ENCODE results near the gene INSR. TPM values are rescaled to one million over a fixed set of nuclear protein-coding genes. Genes with fewer than 3 reads are reported as not detected.

Gene INSR
- total RNA-seq, 1 donor from 2014 or later: 7.9 TPM

DNA sequence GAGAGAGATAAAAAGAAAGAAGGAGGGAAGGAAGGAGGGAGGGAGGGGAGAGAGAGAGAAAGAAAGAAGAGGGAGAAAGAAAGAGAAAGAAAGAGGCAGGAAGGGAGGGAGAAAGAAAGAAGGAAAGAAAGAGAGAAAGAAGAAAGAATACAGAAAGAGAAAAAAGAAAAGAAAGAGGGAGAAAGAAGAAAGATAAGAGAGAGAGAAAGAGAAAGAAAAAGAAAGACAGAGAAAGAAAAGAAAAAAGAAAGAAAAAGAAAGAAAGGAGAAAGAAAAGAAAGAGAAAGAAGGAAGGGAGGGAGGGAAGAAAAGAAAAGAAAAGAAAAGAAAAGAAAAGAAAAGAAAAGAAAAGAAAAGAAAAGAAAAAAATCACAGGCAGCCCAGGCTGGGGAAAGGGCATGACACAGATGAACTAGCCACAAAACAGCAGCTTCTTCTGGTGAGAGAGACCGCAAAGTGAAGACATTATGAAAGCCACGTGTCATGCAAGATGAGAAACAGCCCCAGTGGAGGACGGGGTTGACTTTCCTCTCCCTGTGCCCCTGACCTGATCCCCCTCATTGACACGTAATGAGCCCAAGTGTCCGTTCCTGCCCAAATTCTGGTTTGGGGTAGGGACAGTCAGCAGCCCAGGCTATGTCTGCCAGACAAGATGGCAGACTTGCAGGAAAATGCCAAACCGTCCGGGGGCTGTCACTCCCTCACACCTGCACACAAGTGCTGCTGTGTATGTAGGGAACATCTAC is 102.1 kb downstream of the INSR start:
- no peaks in the 10 kb centered on the region for H4K20me1 ChIP-seq (ENCODE audit: insufficient read depth, low read length)
- DNase-seq (ENCODE audit: low read depth): no peak
- H3K9me3 ChIP-seq (ENCODE audit: insufficient read depth, low read depth, low read length): no peaks in the 10 kb centered on the region
- H3K4me3 ChIP-seq (ENCODE audit: insufficient read depth, low read depth, low read length): no peak overlapping the region
- no peaks in the 10 kb centered on the region for H3K36me3 ChIP-seq (ENCODE audit: insufficient read depth, low read length)
- FAIRE-seq: no peak
- Mint-ChIP-seq H3K4me1 (ENCODE audit: low read depth, unreplicated experiment) (no peaks in the 10 kb centered on the region), H3K27me3 (ENCODE audit: low read depth, unreplicated experiment) (no peaks in the 10 kb centered on the region), H3K27ac (ENCODE audit: unreplicated experiment) (no peak overlapping the region), H3K9me3 (ENCODE audit: unreplicated experiment) (no peaks in the 10 kb centered on the region), H3K4me3 (ENCODE audit: unreplicated experiment) (no peak overlapping the region), H3K36me3 (ENCODE audit: low read depth, unreplicated experiment) (no peaks in the 10 kb centered on the region)
- no peak overlapping the region for H2AFZ ChIP-seq (ENCODE audit: low read depth, low read length)
- TF ChIP-seq EZH2 (IDR thresholded peaks at IDR 0.05; ENCODE audit: insufficient read depth, low read length): no peak
- TF ChIP-seq, protein P1, sequence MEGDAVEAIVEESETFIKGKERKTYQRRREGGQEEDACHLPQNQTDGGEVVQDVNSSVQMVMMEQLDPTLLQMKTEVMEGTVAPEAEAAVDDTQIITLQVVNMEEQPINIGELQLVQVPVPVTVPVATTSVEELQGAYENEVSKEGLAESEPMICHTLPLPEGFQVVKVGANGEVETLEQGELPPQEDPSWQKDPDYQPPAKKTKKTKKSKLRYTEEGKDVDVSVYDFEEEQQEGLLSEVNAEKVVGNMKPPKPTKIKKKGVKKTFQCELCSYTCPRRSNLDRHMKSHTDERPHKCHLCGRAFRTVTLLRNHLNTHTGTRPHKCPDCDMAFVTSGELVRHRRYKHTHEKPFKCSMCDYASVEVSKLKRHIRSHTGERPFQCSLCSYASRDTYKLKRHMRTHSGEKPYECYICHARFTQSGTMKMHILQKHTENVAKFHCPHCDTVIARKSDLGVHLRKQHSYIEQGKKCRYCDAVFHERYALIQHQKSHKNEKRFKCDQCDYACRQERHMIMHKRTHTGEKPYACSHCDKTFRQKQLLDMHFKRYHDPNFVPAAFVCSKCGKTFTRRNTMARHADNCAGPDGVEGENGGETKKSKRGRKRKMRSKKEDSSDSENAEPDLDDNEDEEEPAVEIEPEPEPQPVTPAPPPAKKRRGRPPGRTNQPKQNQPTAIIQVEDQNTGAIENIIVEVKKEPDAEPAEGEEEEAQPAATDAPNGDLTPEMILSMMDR (IDR thresholded peaks at IDR 0.05; ENCODE audit: insufficient read depth, low read depth, low read length): no peak
- no peak overlapping the region for H3K9ac ChIP-seq (ENCODE audit: low read length)
- H3K4me1 ChIP-seq (ENCODE audit: insufficient read depth, low read length): peaks cover 5% of the 10 kb centered on the region
- no peak overlapping the region for H3K4me2 ChIP-seq (ENCODE audit: low read length)
- no peak overlapping the region for H3K27ac ChIP-seq (ENCODE audit: low read depth, low read length)
- H3K79me2 ChIP-seq (ENCODE audit: insufficient read depth, low read length): no peaks in the 10 kb centered on the region
- peaks cover 4% of the 10 kb centered on the region for H3K27me3 ChIP-seq (ENCODE audit: insufficient read depth, low read length)

DNA sequence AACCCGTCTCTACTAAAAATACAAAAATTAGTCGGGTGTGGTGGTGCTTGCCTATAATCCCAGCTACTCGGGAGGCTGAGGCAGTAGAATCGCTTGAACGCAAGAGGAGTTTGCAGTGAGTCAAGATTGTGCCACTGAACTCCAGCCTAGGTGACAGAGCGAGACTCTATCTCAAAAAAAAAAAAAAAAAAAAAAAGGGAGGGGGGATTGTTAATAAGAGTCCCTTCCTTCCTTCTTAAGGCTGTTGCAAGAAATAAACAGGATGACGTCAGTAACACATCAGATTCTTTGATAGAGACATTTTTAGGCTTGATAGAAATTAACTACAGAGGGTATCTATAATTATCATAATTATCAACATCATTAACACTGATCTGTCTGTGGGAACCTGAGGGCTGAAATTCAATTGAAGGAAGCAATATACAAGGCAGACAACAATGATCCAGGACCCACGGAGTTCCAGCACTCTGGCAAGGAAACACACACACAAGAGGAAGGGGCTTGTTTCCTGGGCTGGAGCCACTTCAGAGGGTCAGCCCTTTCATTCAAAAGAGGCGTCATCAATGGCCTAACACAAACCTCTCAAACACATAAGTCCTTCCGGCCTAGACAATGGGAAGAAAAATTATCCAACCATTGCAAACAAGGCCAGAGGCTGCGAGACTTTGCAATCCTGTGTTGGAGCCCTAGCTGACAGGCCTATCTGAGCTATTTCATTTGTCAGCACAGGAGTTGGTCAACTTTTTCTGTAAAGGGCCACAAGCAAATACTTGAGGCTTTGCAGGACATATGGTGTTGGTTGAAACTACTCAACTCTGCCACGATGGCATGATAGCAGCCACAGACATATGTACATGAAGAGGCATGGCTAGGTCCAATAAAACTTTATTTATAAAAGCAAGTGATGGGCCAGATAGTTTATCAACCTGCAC is 105.2 kb downstream of the INSR start:
- no peak overlapping the region for H3K27ac Mint-ChIP-seq (ENCODE audit: unreplicated experiment)
- Histone ChIP-seq H3K9ac (ENCODE audit: low read length) (no peak overlapping the region), H3K36me3 (ENCODE audit: insufficient read depth, low read length) (no peaks in the 10 kb centered on the region), H2AFZ (ENCODE audit: low read depth, low read length) (no peak overlapping the region), H3K27me3 (ENCODE audit: insufficient read depth, low read length) (peaks cover 4% of the 10 kb centered on the region), H3K27ac (ENCODE audit: low read depth, low read length) (no peak overlapping the region), H3K9me3 (ENCODE audit: insufficient read depth, low read depth, low read length) (no peaks in the 10 kb centered on the region), H3K4me1 (ENCODE audit: insufficient read depth, low read length) (no peaks in the 10 kb centered on the region), H4K20me1 (ENCODE audit: insufficient read depth, low read length) (no peaks in the 10 kb centered on the region), H3K4me3 (ENCODE audit: insufficient read depth, low read depth, low read length) (no peak overlapping the region), H3K79me2 (ENCODE audit: insufficient read depth, low read length) (no peaks in the 10 kb centered on the region), H3K4me2 (ENCODE audit: low read length) (no peak overlapping the region)
- DNase-seq (ENCODE audit: low read depth) (no peak), FAIRE-seq (no peak)
- no peak for TF ChIP-seq EZH2 (IDR thresholded peaks at IDR 0.05; ENCODE audit: insufficient read depth, low read length)
- TF ChIP-seq, protein P1 (IDR thresholded peaks at IDR 0.05; ENCODE audit: insufficient read depth, low read depth, low read length): no peak
- H3K4me1 Mint-ChIP-seq (ENCODE audit: low read depth, unreplicated experiment): no peaks in the 10 kb centered on the region
- no peak overlapping the region for H3K4me3 Mint-ChIP-seq (ENCODE audit: unreplicated experiment)
- no peaks in the 10 kb centered on the region for H3K27me3 Mint-ChIP-seq (ENCODE audit: low read depth, unreplicated experiment)
- H3K9me3 Mint-ChIP-seq (ENCODE audit: unreplicated experiment): no peaks in the 10 kb centered on the region
- no peaks in the 10 kb centered on the region for H3K36me3 Mint-ChIP-seq (ENCODE audit: low read depth, unreplicated experiment)

Measured in astrocyte (in vitro differentiated cells and primary cell).